Measurements from ENCODE around the gene NBAS.

- no peak for TF ChIP-seq POLR2A (IDR thresholded peaks at IDR 0.05)
- no peak for TF ChIP-seq EP300 (IDR thresholded peaks at IDR 0.05)
- TF ChIP-seq, protein P1, sequence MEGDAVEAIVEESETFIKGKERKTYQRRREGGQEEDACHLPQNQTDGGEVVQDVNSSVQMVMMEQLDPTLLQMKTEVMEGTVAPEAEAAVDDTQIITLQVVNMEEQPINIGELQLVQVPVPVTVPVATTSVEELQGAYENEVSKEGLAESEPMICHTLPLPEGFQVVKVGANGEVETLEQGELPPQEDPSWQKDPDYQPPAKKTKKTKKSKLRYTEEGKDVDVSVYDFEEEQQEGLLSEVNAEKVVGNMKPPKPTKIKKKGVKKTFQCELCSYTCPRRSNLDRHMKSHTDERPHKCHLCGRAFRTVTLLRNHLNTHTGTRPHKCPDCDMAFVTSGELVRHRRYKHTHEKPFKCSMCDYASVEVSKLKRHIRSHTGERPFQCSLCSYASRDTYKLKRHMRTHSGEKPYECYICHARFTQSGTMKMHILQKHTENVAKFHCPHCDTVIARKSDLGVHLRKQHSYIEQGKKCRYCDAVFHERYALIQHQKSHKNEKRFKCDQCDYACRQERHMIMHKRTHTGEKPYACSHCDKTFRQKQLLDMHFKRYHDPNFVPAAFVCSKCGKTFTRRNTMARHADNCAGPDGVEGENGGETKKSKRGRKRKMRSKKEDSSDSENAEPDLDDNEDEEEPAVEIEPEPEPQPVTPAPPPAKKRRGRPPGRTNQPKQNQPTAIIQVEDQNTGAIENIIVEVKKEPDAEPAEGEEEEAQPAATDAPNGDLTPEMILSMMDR (IDR thresholded peaks at IDR 0.05), result no peak
These were observed 43.3 kb downstream of the NBAS start for GRCh38 chr2:15517793-15518192.

Data from ovary (tissue), 3 donors.